Stimulated activated naive CD8-positive, alpha-beta T cell treated with anti-CD3 and anti-CD28 coated beads, Interleukin-15, Interleukin-2, amounts not matched to agents 100 ng/mL and 50 ng/mL, for 24 hours (primary cell): Measurements from ENCODE around the gene PRKAG1.
"Not testable (repeated sequence)": the region's sequence is repeated elsewhere in the genome, so short reads cannot be mapped to it uniquely, and the experiment has no call there.

Experiments
- H3K27ac Mint-ChIP-seq: one replicate; pipeline ENCODE4 v1.8.0; 2021; ENCODE audit warnings: mild to moderate bottlenecking, mixed read lengths
- H3K27me3 Mint-ChIP-seq: one replicate; pipeline ENCODE4 v1.8.0; 2021; ENCODE audit warnings: mixed read lengths
- H3K36me3 Mint-ChIP-seq: one replicate; pipeline ENCODE4 v1.8.0; 2021; ENCODE audit warnings: low read depth, mixed read lengths
- H3K4me1 Mint-ChIP-seq: one replicate; pipeline ENCODE4 v1.8.0; 2021; ENCODE audit warnings: low read depth, mixed read lengths
- H3K4me3 Mint-ChIP-seq: one replicate; pipeline ENCODE4 v1.8.0; 2021; ENCODE audit warnings: mild to moderate bottlenecking, mixed read lengths
- H3K9me3 Mint-ChIP-seq: one replicate; pipeline ENCODE4 v1.8.0; 2021; ENCODE audit warnings: mixed read lengths

PRKAG1 gene

GRCh38 chr12:49018261-49019119, at the start of gene PRKAG1:
TSS of gene PRKAG1 (minus strand) at chr12:49018776. CDS start at chr12:49018740, 36 bp downstream.
- Mint-ChIP-seq H3K4me1 (peaks cover 42% of the 10 kb centered on the region), H3K36me3 (peaks cover 30% of the 10 kb centered on the region)

GRCh38 chr12:49066120-49066519, 47.5 kb upstream of the PRKAG1 start:
- no peaks in the 10 kb centered on the region for H3K9me3 Mint-ChIP-seq
- H3K4me1 Mint-ChIP-seq: peaks cover 24% of the 10 kb centered on the region
- peaks cover 22% of the 10 kb centered on the region for H3K36me3 Mint-ChIP-seq
- no peak overlapping the region for H3K27ac Mint-ChIP-seq
- no peak overlapping the region for H3K4me3 Mint-ChIP-seq
- no peaks in the 10 kb centered on the region for H3K27me3 Mint-ChIP-seq

More at GRCh38 chr12:49018261-49019119, at the start of gene PRKAG1:
- H3K27me3 Mint-ChIP-seq: no peaks in the 10 kb centered on the region
- H3K4me3 Mint-ChIP-seq: peak within 1 kb of the TSS; percentile 91
- H3K27ac Mint-ChIP-seq: peak within 1 kb of the TSS; percentile 97
- H3K9me3 Mint-ChIP-seq: no peaks in the 10 kb centered on the region

GRCh38 chr12:49064767-49065152, 46.2 kb upstream of the PRKAG1 start:
- H3K27ac Mint-ChIP-seq: no peak overlapping the region
- H3K4me3 Mint-ChIP-seq: no peak overlapping the region
- H3K4me1 Mint-ChIP-seq: peaks cover 19% of the 10 kb centered on the region

DNA sequence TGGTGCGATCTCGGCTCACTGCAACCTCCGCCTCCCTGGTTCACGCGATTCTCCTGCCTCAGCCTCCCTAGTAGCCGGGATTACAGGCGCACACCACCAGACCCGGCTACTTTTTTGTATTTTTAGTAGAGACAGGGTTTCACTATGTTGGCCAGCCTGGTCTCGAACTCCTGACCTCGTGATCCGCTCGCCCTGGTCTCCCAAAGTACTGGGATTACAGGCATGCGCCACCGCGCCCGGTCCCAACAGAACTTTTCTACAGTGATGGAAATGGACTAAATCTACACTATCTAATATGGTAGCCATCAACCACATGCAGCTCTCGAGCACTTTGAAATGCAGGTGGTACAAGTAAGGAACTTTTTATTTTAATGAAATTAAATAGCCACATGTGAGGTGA, 43.3 kb upstream of the PRKAG1 start:
- not testable (repeated sequence) for H3K27ac Mint-ChIP-seq, H3K27me3 Mint-ChIP-seq, H3K9me3 Mint-ChIP-seq
- Mint-ChIP-seq H3K4me1 (peaks cover 25% of the 10 kb centered on the region), H3K36me3 (peaks cover 23% of the 10 kb centered on the region), H3K4me3 (peak overlapping the region; percentile 97)

More at GRCh38 chr12:49064767-49065152, 46.2 kb upstream of the PRKAG1 start:
- Mint-ChIP-seq H3K36me3 (peaks cover 23% of the 10 kb centered on the region), H3K9me3 (no peaks in the 10 kb centered on the region), H3K27me3 (no peaks in the 10 kb centered on the region)

- H3K27ac Mint-ChIP-seq: peak overlapping the region; percentile 96
- H3K27me3 Mint-ChIP-seq: no peaks in the 10 kb centered on the region
- H3K4me1 Mint-ChIP-seq: peaks cover 32% of the 10 kb centered on the region
- H3K9me3 Mint-ChIP-seq: no peaks in the 10 kb centered on the region
- H3K4me3 Mint-ChIP-seq: peak overlapping the region; percentile 97
- H3K36me3 Mint-ChIP-seq: peaks cover 16% of the 10 kb centered on the region
Measured at GRCh38 chr12:49061157-49061650, 42.6 kb upstream of the PRKAG1 start.

- peak within 1 kb of the TSS; percentile 97 for H3K4me3 Mint-ChIP-seq
- peak within 1 kb of the TSS; percentile 96 for H3K27ac Mint-ChIP-seq
- H3K9me3 Mint-ChIP-seq: no peaks in the 10 kb centered on the region
- H3K4me1 Mint-ChIP-seq: peaks cover 39% of the 10 kb centered on the region
- peaks cover 18% of the 10 kb centered on the region for H3K36me3 Mint-ChIP-seq
- H3K27me3 Mint-ChIP-seq: no peaks in the 10 kb centered on the region
Measured at GRCh38 chr12:49060237-49061156, 41.9 kb upstream of the PRKAG1 start, which contains the start of gene KMT2D. TSS of gene KMT2D (minus strand) at chr12:49060794. CDS start at chr12:49055324, 5,470 bp downstream.

GRCh38 chr12:49059299-49060171, 41.0 kb upstream of the PRKAG1 start:
- peaks cover 47% of the 10 kb centered on the region for H3K4me1 Mint-ChIP-seq
- peaks cover 24% of the 10 kb centered on the region for H3K36me3 Mint-ChIP-seq
- H3K4me3 Mint-ChIP-seq: peak overlapping the region; percentile 91
- H3K9me3 Mint-ChIP-seq: no peaks in the 10 kb centered on the region
- no peaks in the 10 kb centered on the region for H3K27me3 Mint-ChIP-seq
- peak overlapping the region; percentile 86 for H3K27ac Mint-ChIP-seq

DNA sequence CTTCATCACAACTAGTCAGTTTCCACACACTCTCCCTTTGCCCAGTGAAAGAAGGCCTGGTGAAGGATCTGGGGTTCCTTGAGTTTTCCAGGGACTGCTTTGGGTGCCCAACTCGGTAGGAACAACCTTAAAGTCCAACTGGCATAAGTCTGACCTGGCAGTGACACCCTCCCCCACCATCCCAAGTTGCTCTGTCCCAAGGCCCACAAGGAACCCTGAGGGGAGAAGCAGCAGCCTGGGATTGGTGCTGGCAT, 40.4 kb upstream of the PRKAG1 start:
- Mint-ChIP-seq H3K9me3 (no peaks in the 10 kb centered on the region), H3K27me3 (no peaks in the 10 kb centered on the region), H3K4me1 (peaks cover 47% of the 10 kb centered on the region), H3K4me3 (peak overlapping the region; percentile 91), H3K36me3 (peaks cover 24% of the 10 kb centered on the region), H3K27ac (peak overlapping the region; percentile 86)

- no peaks in the 10 kb centered on the region for H3K27me3 Mint-ChIP-seq
- H3K4me3 Mint-ChIP-seq: peak overlapping the region; percentile 91
- peaks cover 28% of the 10 kb centered on the region for H3K36me3 Mint-ChIP-seq
- H3K27ac Mint-ChIP-seq: peak overlapping the region; percentile 86
- H3K4me1 Mint-ChIP-seq: peaks cover 47% of the 10 kb centered on the region
- no peaks in the 10 kb centered on the region for H3K9me3 Mint-ChIP-seq
Measured at GRCh38 chr12:49058366-49059044, 39.9 kb upstream of the PRKAG1 start.

- no peaks in the 10 kb centered on the region for H3K9me3 Mint-ChIP-seq
- peaks cover 34% of the 10 kb centered on the region for H3K36me3 Mint-ChIP-seq
- peak overlapping the region; percentile 65 for H3K27ac Mint-ChIP-seq
- H3K4me3 Mint-ChIP-seq: peak overlapping the region; percentile 91
- no peaks in the 10 kb centered on the region for H3K27me3 Mint-ChIP-seq
- H3K4me1 Mint-ChIP-seq: peaks cover 47% of the 10 kb centered on the region
Measured at GRCh38 chr12:49057888-49058287, 39.3 kb upstream of the PRKAG1 start.

DNA sequence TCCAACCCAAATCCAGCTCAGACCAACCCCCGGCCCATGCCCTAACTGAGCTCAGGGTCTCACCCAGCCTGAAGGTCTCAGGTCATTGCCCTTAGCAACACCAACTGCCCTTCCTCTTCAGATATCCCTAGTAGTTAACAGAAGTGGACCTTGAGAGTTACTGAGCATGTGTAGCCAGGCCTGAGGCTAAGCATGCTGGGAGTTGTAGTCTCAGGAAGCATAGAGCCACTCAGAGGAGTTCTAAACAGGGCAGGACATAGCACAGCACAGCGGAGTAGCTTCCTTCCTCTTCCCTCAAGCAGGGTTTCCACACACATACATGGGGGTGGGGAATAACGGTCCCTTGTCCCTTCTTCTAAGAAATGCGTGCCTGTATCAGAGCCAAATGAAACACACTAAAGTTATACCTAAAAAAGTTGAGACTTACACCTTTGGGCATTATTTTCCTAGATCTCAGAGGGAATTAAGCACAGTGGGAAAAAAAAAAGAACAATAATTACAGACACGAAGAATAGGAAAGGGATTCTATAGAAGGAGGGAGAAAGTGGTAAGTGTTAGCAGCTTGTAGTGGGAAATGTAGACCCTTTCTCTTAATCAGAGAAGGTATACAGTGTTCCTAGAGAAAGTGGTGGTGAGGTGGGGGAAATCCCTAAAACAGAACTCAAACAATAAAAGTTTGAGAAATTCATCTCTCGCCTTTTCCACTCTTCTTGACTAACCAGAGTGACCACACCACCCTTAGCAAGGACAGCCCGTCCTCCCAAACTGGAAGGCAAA, 37.6 kb upstream of the PRKAG1 start:
- Mint-ChIP-seq H3K36me3 (peaks cover 43% of the 10 kb centered on the region), H3K27ac (peak overlapping the region; percentile 93), H3K4me3 (peak overlapping the region; percentile 91), H3K27me3 (no peaks in the 10 kb centered on the region), H3K9me3 (no peaks in the 10 kb centered on the region), H3K4me1 (peaks cover 41% of the 10 kb centered on the region)

DNA sequence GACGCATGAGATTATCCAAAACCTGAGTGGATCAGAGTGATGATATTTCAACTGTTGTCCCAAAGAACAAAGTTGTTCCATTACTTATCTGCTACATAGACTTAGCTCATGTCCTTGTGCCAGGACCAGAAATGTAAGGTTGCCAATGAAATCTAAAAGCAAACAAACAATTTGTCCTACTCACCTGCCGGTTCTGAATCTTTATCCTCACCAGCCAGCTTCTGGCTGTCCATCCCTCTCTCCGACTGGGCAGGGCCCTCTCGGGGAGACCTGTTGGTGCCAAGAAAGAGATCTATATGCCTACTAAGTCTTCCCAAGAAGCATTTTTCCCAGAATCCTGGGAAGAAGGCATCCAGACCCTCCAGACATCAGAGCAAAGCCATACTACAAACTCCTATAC, 36.5 kb upstream of the PRKAG1 start:
- H3K4me1 Mint-ChIP-seq: peaks cover 39% of the 10 kb centered on the region
- H3K9me3 Mint-ChIP-seq: no peaks in the 10 kb centered on the region
- H3K27ac Mint-ChIP-seq: no peak overlapping the region
- peaks cover 48% of the 10 kb centered on the region for H3K36me3 Mint-ChIP-seq
- no peaks in the 10 kb centered on the region for H3K27me3 Mint-ChIP-seq
- no peak overlapping the region for H3K4me3 Mint-ChIP-seq

GRCh38 chr12:49054524-49054923, 35.9 kb upstream of the PRKAG1 start:
- Mint-ChIP-seq H3K4me1 (peaks cover 39% of the 10 kb centered on the region), H3K9me3 (no peaks in the 10 kb centered on the region), H3K36me3 (peaks cover 48% of the 10 kb centered on the region), H3K27me3 (no peaks in the 10 kb centered on the region), H3K4me3 (no peak overlapping the region), H3K27ac (no peak overlapping the region)
